ENCODE results near the gene PLCG1.

DNA sequence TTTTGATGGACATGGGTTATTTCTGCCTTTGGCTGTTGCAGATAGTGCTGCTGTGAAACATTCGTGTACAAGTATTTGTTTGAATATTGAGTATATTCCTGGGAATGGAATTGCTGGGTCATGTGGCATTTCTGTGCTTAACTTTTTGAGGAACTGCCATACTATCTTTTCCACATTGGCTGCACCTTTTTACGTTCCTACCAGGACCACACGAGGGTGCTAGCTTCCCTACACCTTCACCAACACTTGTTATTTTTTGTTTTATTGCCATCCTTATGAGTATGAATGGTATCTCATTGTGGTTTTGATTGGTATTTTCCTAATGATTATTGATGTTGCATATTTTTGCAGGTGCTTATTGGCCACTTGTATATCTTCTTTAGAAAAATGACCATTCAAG is 47.8 kb upstream of the PLCG1 start:
- TF ChIP-seq EZH2 (IDR thresholded peaks at IDR 0.05; ENCODE audit: borderline replicate concordance, insufficient read depth, low read length, poor library complexity, severe bottlenecking) (no peak), RAD21 (conservative IDR thresholded peaks at IDR 0.05) (no peak), SMC3 (conservative IDR thresholded peaks at IDR 0.05; ENCODE audit: poor library complexity) (no peak), EP300 (conservative IDR thresholded peaks at IDR 0.05; ENCODE audit: poor library complexity, severe bottlenecking) (no peak), POLR2AphosphoS5 (IDR thresholded peaks at IDR 0.05) (no peak), TAF1 (IDR thresholded peaks at IDR 0.05; ENCODE audit: low read depth) (no peak), MXI1 (conservative IDR thresholded peaks at IDR 0.05; ENCODE audit: poor library complexity, severe bottlenecking) (no peak)
- TF ChIP-seq, protein P1, sequence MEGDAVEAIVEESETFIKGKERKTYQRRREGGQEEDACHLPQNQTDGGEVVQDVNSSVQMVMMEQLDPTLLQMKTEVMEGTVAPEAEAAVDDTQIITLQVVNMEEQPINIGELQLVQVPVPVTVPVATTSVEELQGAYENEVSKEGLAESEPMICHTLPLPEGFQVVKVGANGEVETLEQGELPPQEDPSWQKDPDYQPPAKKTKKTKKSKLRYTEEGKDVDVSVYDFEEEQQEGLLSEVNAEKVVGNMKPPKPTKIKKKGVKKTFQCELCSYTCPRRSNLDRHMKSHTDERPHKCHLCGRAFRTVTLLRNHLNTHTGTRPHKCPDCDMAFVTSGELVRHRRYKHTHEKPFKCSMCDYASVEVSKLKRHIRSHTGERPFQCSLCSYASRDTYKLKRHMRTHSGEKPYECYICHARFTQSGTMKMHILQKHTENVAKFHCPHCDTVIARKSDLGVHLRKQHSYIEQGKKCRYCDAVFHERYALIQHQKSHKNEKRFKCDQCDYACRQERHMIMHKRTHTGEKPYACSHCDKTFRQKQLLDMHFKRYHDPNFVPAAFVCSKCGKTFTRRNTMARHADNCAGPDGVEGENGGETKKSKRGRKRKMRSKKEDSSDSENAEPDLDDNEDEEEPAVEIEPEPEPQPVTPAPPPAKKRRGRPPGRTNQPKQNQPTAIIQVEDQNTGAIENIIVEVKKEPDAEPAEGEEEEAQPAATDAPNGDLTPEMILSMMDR (IDR thresholded peaks at IDR 0.05; ENCODE audit: poor library complexity, severe bottlenecking): no peak
- TF ChIP-seq, protein P2, sequence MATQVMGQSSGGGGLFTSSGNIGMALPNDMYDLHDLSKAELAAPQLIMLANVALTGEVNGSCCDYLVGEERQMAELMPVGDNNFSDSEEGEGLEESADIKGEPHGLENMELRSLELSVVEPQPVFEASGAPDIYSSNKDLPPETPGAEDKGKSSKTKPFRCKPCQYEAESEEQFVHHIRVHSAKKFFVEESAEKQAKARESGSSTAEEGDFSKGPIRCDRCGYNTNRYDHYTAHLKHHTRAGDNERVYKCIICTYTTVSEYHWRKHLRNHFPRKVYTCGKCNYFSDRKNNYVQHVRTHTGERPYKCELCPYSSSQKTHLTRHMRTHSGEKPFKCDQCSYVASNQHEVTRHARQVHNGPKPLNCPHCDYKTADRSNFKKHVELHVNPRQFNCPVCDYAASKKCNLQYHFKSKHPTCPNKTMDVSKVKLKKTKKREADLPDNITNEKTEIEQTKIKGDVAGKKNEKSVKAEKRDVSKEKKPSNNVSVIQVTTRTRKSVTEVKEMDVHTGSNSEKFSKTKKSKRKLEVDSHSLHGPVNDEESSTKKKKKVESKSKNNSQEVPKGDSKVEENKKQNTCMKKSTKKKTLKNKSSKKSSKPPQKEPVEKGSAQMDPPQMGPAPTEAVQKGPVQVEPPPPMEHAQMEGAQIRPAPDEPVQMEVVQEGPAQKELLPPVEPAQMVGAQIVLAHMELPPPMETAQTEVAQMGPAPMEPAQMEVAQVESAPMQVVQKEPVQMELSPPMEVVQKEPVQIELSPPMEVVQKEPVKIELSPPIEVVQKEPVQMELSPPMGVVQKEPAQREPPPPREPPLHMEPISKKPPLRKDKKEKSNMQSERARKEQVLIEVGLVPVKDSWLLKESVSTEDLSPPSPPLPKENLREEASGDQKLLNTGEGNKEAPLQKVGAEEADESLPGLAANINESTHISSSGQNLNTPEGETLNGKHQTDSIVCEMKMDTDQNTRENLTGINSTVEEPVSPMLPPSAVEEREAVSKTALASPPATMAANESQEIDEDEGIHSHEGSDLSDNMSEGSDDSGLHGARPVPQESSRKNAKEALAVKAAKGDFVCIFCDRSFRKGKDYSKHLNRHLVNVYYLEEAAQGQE (IDR thresholded peaks at IDR 0.05; ENCODE audit: borderline replicate concordance): no peak

Measured in neural cell (in vitro differentiated cells).